Right lobe of liver (tissue), 6 donors: Measurements from ENCODE around the gene PRKCA. TPM values are rescaled to one million over a fixed set of nuclear protein-coding genes. Genes with fewer than 3 reads are reported as not detected.

Source experiments
- ATAC-seq, 4 donors: fragments of 200-7000 bp; cut with Tn5 transposase; one replicate each; pipeline ENCODE4 v1.9.1; 2020; ENCODE audit warnings: mild to moderate bottlenecking in 4 of 4, moderate library complexity in 4 of 4
- DNase-seq, 3 donors: peaks; one replicate each; pipeline ENCODE4 v3.0.0-alpha.2; 2020
- H3K27ac ChIP-seq, 3 donors: fragments of 200-600 bp; one replicate each; pipeline ENCODE4 v1.8.0; 2022
- H3K27me3 ChIP-seq, 2 donors: fragments of 200-600 bp; one replicate each; pipeline ENCODE4 v1.8.0; 2022
- H3K36me3 ChIP-seq, 4 donors: fragments of 200-600 bp; sonication (generic) in 1 of 4; one replicate each; pipeline versions ENCODE4 v1.5.1 to v1.8.0; 2017 to 2022; ENCODE audit warnings: control low read depth in 1 of 4
- H3K4me1 ChIP-seq, 4 donors: fragments of 200-600 bp; sonication (generic) in 1 of 4; one replicate each; pipeline versions ENCODE4 v1.5.1 to v1.8.0; 2017 to 2022; ENCODE audit warnings: control low read depth in 1 of 4
- H3K4me3 ChIP-seq, 3 donors: fragments of 200-600 bp; one replicate each; pipeline ENCODE4 v1.8.0; 2022
- H3K9me3 ChIP-seq, 4 donors: fragments of 200-600 bp; sonication (generic) in 1 of 4; one replicate each; pipeline versions ENCODE4 v1.5.1 to v1.8.0; 2017 to 2022; ENCODE audit warnings: control low read depth in 1 of 4
- POLR2A ChIP-seq: fragments of 450-650 bp; IDR thresholded peaks from one replicate; pipeline ENCODE4 v1.6.1; 2017; ENCODE audit warnings: antibody characterized with exemption, mild to moderate bottlenecking
- WGBS: methylation state at CpG from one replicate; pipeline ENCODE4 v1.1.6; 2018; ENCODE audit warnings: low coverage, low lambda C conversion rate; ENCODE audit not compliant: insufficient coverage; ENCODE audit errors: missing lambda C conversion rate; 5-methylcytosine and 5-hydroxymethylcytosine counted together
- intact Hi-C, 2 donors: fragments of 100-400 bp; cut with DNase I; formaldehyde crosslinking; loops; one replicate each; pipeline versions ENCODE4 v1.11.2 to v1.14.1; 2022
- total RNA-seq, 6 experiments: library from RNA; depleted of rRNA in 2 of 6; stranded (reverse); fragments of >200 nt in 2 of 6; fragmentation: NEBNext Ultra II Directional in 3 of 6; extraction: Animal tissue kit (Norgen Biotek cat#: 25700) in 3 of 6; gene quantifications; one replicate each; pipeline versions ENCODE4 v1.1.0 to v1.2.4, GENCODE V29; 2016 to 2023
- TF ChIP-seq, protein P1 (sequence below), 4 donors: fragments of 200-600 bp in 3 of 4; fragments of 450-650 bp in 1 of 4; IDR thresholded peaks; one replicate each; pipeline versions ENCODE4 v1.5.1 to v1.8.0; 2016 to 2022; ENCODE audit warnings: antibody characterized with exemption in 4 of 4, mild to moderate bottlenecking in 2 of 4
- donor health status: DM: no; HTN: yes; CAD: no.
- donor health status: DM: no; HTN: no; CAD: no.
- donor health status: DM: no; HTN: no; CAD: no.
- donor health status: DM: no; HTN: yes; CAD: no.
- donor health status: DM: no; HTN: yes; CAD: no.

The PRKCA gene
- total RNA-seq, 6 experiments from 2014 or later: 11.7 to 23.0 (median 18.7) TPM

DNA sequence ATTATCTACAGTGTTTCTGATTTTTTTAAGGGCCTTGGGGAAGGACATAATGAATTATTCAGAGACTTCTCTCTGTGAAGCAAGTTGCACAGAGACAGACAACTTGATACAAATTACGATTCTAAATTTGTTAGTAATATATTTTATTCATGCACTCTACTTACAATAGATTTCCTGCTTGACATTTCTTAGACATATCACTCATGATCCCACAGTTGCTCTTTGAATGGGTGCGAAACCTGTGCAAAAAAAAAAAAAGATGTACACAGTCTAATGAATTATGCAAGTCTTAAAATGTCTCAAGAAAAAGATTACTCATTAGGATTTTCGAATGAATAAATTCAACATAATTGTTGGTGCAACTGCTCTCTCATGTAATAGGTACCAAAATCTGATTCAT, 254.8 kb downstream of the PRKCA start:
- H3K36me3 ChIP-seq: no peaks in the 10 kb centered on the region
- no peak overlapping the region for H3K27ac ChIP-seq
- no peak for DNase-seq
- intact Hi-C loops: no loop called here
- 76% methylated on average over 3 of the region's 3 CpGs for WGBS
- no peaks in the 10 kb centered on the region for H3K27me3 ChIP-seq
- no peak for TF ChIP-seq POLR2A
- TF ChIP-seq, protein P1, sequence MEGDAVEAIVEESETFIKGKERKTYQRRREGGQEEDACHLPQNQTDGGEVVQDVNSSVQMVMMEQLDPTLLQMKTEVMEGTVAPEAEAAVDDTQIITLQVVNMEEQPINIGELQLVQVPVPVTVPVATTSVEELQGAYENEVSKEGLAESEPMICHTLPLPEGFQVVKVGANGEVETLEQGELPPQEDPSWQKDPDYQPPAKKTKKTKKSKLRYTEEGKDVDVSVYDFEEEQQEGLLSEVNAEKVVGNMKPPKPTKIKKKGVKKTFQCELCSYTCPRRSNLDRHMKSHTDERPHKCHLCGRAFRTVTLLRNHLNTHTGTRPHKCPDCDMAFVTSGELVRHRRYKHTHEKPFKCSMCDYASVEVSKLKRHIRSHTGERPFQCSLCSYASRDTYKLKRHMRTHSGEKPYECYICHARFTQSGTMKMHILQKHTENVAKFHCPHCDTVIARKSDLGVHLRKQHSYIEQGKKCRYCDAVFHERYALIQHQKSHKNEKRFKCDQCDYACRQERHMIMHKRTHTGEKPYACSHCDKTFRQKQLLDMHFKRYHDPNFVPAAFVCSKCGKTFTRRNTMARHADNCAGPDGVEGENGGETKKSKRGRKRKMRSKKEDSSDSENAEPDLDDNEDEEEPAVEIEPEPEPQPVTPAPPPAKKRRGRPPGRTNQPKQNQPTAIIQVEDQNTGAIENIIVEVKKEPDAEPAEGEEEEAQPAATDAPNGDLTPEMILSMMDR (IDR thresholded peaks at IDR 0.05): no peak
- H3K4me3 ChIP-seq: no peak overlapping the region
- H3K4me1 ChIP-seq: no peaks in the 10 kb centered on the region
- no peak for ATAC-seq
- no peaks in the 10 kb centered on the region for H3K9me3 ChIP-seq

DNA sequence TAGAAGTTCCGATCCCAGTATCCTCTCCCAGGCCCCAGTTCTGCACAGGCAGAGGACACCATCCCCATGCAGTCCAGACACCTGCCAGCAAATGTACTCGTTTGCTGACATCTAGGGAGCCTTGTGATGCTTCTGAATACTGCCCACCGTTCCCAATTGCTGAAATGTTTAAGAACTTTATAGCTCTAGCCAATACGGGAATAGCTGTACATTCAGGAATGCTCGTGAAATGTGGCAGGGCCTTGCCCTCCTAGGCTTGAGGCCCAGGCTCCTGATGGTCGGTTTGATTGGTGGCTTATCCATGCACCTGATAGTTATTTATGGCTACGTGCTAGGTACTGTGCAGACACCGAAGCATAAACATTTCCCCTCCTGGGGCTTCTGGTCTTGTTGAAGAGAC, 255.5 kb downstream of the PRKCA start:
- no peaks in the 10 kb centered on the region for H3K36me3 ChIP-seq
- no peaks in the 10 kb centered on the region for H3K9me3 ChIP-seq
- no peak for ATAC-seq
- H3K4me3 ChIP-seq: no peak overlapping the region
- 99% methylated on average over 6 of the region's 8 CpGs for WGBS
- no peaks in the 10 kb centered on the region for H3K27me3 ChIP-seq
- H3K27ac ChIP-seq: no peak overlapping the region
- TF ChIP-seq POLR2A: no peak
- TF ChIP-seq, protein P1 (IDR thresholded peaks at IDR 0.05): no peak
- intact Hi-C loops: no loop called here
- H3K4me1 ChIP-seq: no peaks in the 10 kb centered on the region
- DNase-seq: no peak

DNA sequence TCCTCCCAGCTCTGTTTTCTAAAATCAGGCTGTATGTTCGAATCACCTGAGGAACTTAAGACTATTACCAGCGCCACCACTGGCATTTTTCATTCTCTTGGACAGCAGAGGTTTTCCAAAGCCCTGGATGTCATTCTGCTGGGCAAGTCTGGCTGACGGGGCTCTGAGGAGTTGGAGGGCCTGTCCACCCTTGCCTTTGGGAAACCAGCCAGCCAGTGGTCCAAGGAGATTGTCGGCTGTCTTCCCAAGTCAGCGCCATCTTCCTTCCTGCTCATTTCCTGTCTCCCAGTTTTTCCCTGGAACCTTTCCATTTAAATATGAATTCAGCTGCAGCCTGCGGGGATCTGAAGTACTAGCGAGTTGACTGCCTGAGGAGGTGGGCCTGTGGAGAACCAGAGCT, 258.3 kb downstream of the PRKCA start:
- ATAC-seq (no peak), DNase-seq (no peak)
- H3K4me1 ChIP-seq: no peaks in the 10 kb centered on the region
- no peaks in the 10 kb centered on the region for H3K36me3 ChIP-seq
- 86% methylated on average over 2 of the region's 7 CpGs for WGBS
- H3K27ac ChIP-seq: no peak overlapping the region
- no peaks in the 10 kb centered on the region for H3K27me3 ChIP-seq
- no peak for TF ChIP-seq POLR2A
- TF ChIP-seq, protein P1 (IDR thresholded peaks at IDR 0.05): no peak
- no peak overlapping the region for H3K4me3 ChIP-seq
- intact Hi-C loops: loop anchor here in 1 of 2 donors (10.0 kb wide), 1 partner anchor 296 kb away; no protein-coding TSS in a partner anchor
- no peaks in the 10 kb centered on the region for H3K9me3 ChIP-seq

DNA sequence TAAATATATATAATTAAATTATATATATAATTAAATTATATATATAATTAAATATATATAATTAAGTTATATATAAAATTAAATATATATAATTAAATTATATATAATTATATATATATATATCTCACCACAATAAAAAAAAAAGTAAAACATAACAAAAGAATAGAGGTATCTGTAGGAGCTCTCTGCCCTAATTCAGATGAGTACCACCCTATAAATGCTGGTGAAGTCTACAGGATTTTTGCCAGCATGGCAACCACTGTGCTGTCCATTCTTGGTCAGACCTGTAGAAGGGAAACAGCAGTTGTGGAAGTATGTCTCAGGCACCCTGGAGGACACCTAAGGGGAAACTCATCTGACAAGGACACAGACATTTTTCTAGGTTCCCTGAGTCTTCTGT, 259.7 kb downstream of the PRKCA start:
- no peaks in the 10 kb centered on the region for H3K27me3 ChIP-seq
- no peaks in the 10 kb centered on the region for H3K36me3 ChIP-seq
- no peaks in the 10 kb centered on the region for H3K9me3 ChIP-seq
- intact Hi-C loops: loop anchor here in 1 of 2 donors (10.0 kb wide), 1 partner anchor 297 kb away; no protein-coding TSS in a partner anchor
- H3K27ac ChIP-seq: no peak overlapping the region
- no peaks in the 10 kb centered on the region for H3K4me1 ChIP-seq
- ATAC-seq (no peak), DNase-seq (no peak)
- H3K4me3 ChIP-seq: no peak overlapping the region
- TF ChIP-seq, protein P1 (IDR thresholded peaks at IDR 0.05): no peak
- no peak for TF ChIP-seq POLR2A

DNA sequence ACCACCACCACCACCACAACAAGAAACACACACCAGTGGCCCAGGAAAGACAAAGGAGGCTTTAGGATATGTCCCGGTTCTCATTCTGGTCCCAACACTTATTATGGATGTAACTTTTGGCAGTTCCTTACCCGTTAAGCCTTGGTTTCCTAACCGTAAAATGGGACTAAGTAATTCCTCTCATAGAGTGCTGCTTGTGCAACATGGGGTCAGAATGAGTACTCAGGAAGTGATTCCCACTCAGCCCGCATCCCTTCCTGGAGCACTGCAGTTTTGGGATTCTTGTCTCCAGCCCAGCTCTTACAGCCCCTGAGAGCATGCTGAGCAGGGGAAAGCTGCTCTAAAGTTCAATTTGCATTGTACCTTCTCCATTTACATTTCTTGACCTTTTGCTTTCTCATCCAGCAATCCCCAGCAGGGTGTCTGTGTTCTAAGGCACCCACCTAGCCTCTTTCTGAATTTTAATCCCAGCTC, 262.6 kb downstream of the PRKCA start:
- WGBS: 88% methylated on average over 4 of the region's 4 CpGs
- ATAC-seq (no peak), DNase-seq (no peak)
- Histone ChIP-seq H3K4me3 (no peak overlapping the region), H3K36me3 (no peaks in the 10 kb centered on the region), H3K27ac (no peak overlapping the region), H3K4me1 (no peaks in the 10 kb centered on the region), H3K27me3 (no peaks in the 10 kb centered on the region), H3K9me3 (no peaks in the 10 kb centered on the region)
- intact Hi-C loops: loop anchor here in 1 of 2 donors (10.0 kb wide), 1 partner anchor 300 kb away; no protein-coding TSS in a partner anchor
- TF ChIP-seq, protein P1 (IDR thresholded peaks at IDR 0.05): no peak
- no peak for TF ChIP-seq POLR2A
